ENCODE data around the gene CCDC13. TPM values are rescaled to one million over a fixed set of nuclear protein-coding genes. Genes with fewer than 3 reads are reported as not detected.

Gene CCDC13
- total RNA-seq, 1 donor from 2014 or later: 1.2 TPM

- DNase-seq (ENCODE audit: low spot score): no peak
Observed at GRCh38 chr3:42796332-42796885, 23.4 kb upstream of the CCDC13 start.

- DNase-seq (ENCODE audit: low spot score): no peak
Observed at GRCh38 chr3:42795621-42796181, 22.6 kb upstream of the CCDC13 start.

- DNase-seq (ENCODE audit: low spot score): no peak
Observed at GRCh38 chr3:42790714-42791229, 17.7 kb upstream of the CCDC13 start.

GRCh38 chr3:42786631-42787030, 13.6 kb upstream of the CCDC13 start:
- DNase-seq (ENCODE audit: low spot score): no peak

- DNase-seq (ENCODE audit: low spot score): no peak
Observed at GRCh38 chr3:42786212-42786611, 13.2 kb upstream of the CCDC13 start.

GRCh38 chr3:42780892-42781700, 8.0 kb upstream of the CCDC13 start:
- DNase-seq (ENCODE audit: low spot score): no peak

- DNase-seq (ENCODE audit: low spot score): no peak
Observed at GRCh38 chr3:42780398-42780797, 7.3 kb upstream of the CCDC13 start.

GRCh38 chr3:42778644-42779043, 5.6 kb upstream of the CCDC13 start:
- DNase-seq (ENCODE audit: low spot score): no peak

- no peak for DNase-seq (ENCODE audit: low spot score)
Observed at GRCh38 chr3:42773409-42773751, 327 bp upstream of the CCDC13 start.

GRCh38 chr3:42771271-42771670, 1.8 kb downstream of the CCDC13 start:
- no peak for DNase-seq (ENCODE audit: low spot score)

- no peak for DNase-seq (ENCODE audit: low spot score)
Observed at GRCh38 chr3:42769477-42770131, 3.4 kb downstream of the CCDC13 start.

- DNase-seq (ENCODE audit: low spot score): no peak
Observed at GRCh38 chr3:42764561-42765295, 8.3 kb downstream of the CCDC13 start.

- DNase-seq (ENCODE audit: low spot score): no peak
Observed at GRCh38 chr3:42764115-42764514, 8.9 kb downstream of the CCDC13 start.

- no peak for DNase-seq (ENCODE audit: low spot score)
Observed at GRCh38 chr3:42763021-42763420, 10.0 kb downstream of the CCDC13 start.

- DNase-seq (ENCODE audit: low spot score): no peak
Observed at GRCh38 chr3:42762046-42762724, 10.9 kb downstream of the CCDC13 start.

GRCh38 chr3:42758126-42758525, 14.9 kb downstream of the CCDC13 start:
- DNase-seq (ENCODE audit: low spot score): no peak

GRCh38 chr3:42756681-42757213, 16.3 kb downstream of the CCDC13 start:
- DNase-seq (ENCODE audit: low spot score): no peak

GRCh38 chr3:42755681-42756578, 17.1 kb downstream of the CCDC13 start:
- DNase-seq (ENCODE audit: low spot score): no peak

GRCh38 chr3:42753757-42754156, 19.3 kb downstream of the CCDC13 start:
- no peak for DNase-seq (ENCODE audit: low spot score)

- no peak for DNase-seq (ENCODE audit: low spot score)
Observed at GRCh38 chr3:42752961-42753360, 20.1 kb downstream of the CCDC13 start.
